K562 (cell line): Measurements from ENCODE around the gene ADORA3.

ENCODE experiments used
- CTCF ChIP-seq, 3 experiments: IDR thresholded peaks in 2 of 3; conservative IDR thresholded peaks in 1 of 3; 2 replicates each; pipeline ENCODE4 v1.5.1; 2011 to 2012; ENCODE audit warnings: low read length in 3 of 3, mild to moderate bottlenecking in 3 of 3, control low read depth in 2 of 3, improper control_type of control experiment in 1 of 3, inconsistent platforms in 1 of 3, low read depth in 1 of 3, mixed read lengths in 1 of 3, moderate library complexity in 1 of 3; ENCODE audit not compliant: insufficient read depth in 2 of 3
- DPF2 ChIP-seq: fragments of 450-650 bp; IDR thresholded peaks from 2 replicates; pipeline ENCODE4 v1.6.1; 2016
- POLR2A ChIP-seq: fragments of 450-650 bp; conservative IDR thresholded peaks from 2 replicates; pipeline ENCODE4 v1.6.1; 2016

- TF ChIP-seq CTCF (IDR thresholded peaks at IDR 0.05 in 2 of 3, conservative IDR thresholded peaks at IDR 0.05 in 1 of 3; ENCODE audit: insufficient read depth in 2 of 3, low read depth in 1 of 3, low read length in 3 of 3) (peak; percentile 93 to 98 (median 94)), DPF2 (no peak), POLR2A (no peak)
Observed at GRCh38 chr1:111481387-111482221, 21.8 kb downstream of the ADORA3 start.
